OCI-LY1 (cell line): Measurements from ENCODE around the gene POLDIP3.

Source experiments
- CTCF ChIP-seq: fragments of 200-600 bp; sonication (generic), shearing (Covaris generic); IDR thresholded peaks from 2 replicates; pipeline ENCODE4 v1.5.1; 2017; ENCODE audit warnings: mild to moderate bottlenecking, antibody characterized with exemption, low read length, moderate library complexity, mixed read lengths
- EZH2 ChIP-seq: fragments of 200-600 bp; sonication (generic), shearing (Covaris generic); IDR thresholded peaks from 2 replicates; pipeline ENCODE4 v1.8.0; 2017; ENCODE audit warnings: borderline replicate concordance, mixed run types, mild to moderate bottlenecking, antibody characterized with exemption, low read length, moderate library complexity, mixed read lengths

- TF ChIP-seq EZH2 (no peak), CTCF (no peak)
Measured at GRCh38 chr22:42642806-42643633, 28.3 kb upstream of the POLDIP3 start.
